Measurements from ENCODE around the gene BMP5.
"Not testable (repeated sequence)": the region's sequence is repeated elsewhere in the genome, so short reads cannot be mapped to it uniquely, and the experiment has no call there.

GRCh38 chr6:55910466-55910865 is 35.1 kb upstream of the BMP5 start:
- TF ChIP-seq, protein P1, sequence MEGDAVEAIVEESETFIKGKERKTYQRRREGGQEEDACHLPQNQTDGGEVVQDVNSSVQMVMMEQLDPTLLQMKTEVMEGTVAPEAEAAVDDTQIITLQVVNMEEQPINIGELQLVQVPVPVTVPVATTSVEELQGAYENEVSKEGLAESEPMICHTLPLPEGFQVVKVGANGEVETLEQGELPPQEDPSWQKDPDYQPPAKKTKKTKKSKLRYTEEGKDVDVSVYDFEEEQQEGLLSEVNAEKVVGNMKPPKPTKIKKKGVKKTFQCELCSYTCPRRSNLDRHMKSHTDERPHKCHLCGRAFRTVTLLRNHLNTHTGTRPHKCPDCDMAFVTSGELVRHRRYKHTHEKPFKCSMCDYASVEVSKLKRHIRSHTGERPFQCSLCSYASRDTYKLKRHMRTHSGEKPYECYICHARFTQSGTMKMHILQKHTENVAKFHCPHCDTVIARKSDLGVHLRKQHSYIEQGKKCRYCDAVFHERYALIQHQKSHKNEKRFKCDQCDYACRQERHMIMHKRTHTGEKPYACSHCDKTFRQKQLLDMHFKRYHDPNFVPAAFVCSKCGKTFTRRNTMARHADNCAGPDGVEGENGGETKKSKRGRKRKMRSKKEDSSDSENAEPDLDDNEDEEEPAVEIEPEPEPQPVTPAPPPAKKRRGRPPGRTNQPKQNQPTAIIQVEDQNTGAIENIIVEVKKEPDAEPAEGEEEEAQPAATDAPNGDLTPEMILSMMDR (IDR thresholded peaks at IDR 0.05; ENCODE audit: insufficient read depth, low read depth, low read length), result not testable (repeated sequence)
- TF ChIP-seq EZH2 (IDR thresholded peaks at IDR 0.05; ENCODE audit: insufficient read depth, low read length), result not testable (repeated sequence)
